WTC11 (cell line): Measurements from ENCODE around the gene MACF1. TPM values are rescaled to one million over a fixed set of nuclear protein-coding genes. Genes with fewer than 3 reads are reported as not detected.
A peak's percentile ranks its signal among the peaks of the same experiment; 100 is the strongest.

Experiments
- ATAC-seq: fragments of 200-7000 bp; cut with Tn5 transposase; 2 replicates; pipeline ENCODE4 v1.10.0; 2021; ENCODE audit warnings: mild to moderate bottlenecking, moderate library complexity
- CTCF ChIA-PET: fragments of 300-600 bp; sonication (Branson Sonifier 250); formaldehyde crosslinking; loops from one replicate; lab custom pipeline; 2021; ENCODE audit warnings: antibody characterized with exemption; lab: Charles Lee
- POLR2A ChIA-PET: fragments of 350-600 bp; sonication (Branson Sonifier 250); formaldehyde crosslinking; loops from one replicate; lab custom pipeline; 2021; ENCODE audit warnings: antibody characterized with exemption; lab: Charles Lee
- DNase-seq: peaks from one replicate; pipeline ENCODE4 v3.0.0; 2021; ENCODE audit warnings: low spot score
- H3K27ac Mint-ChIP-seq: 2 replicates; pipeline ENCODE4 v1.8.0; 2021; ENCODE audit warnings: mixed read lengths
- H3K27me3 Mint-ChIP-seq: 2 replicates; pipeline ENCODE4 v1.8.0; 2021; ENCODE audit warnings: low read depth, mild to moderate bottlenecking, moderate library complexity, mixed read lengths
- H3K36me3 Mint-ChIP-seq: 2 replicates; pipeline ENCODE4 v1.8.0; 2021; ENCODE audit warnings: mixed read lengths
- H3K4me1 Mint-ChIP-seq: 2 replicates; pipeline ENCODE4 v1.8.0; 2022; ENCODE audit warnings: mixed read lengths
- H3K4me3 Mint-ChIP-seq: 2 replicates; pipeline ENCODE4 v1.8.0; 2021; ENCODE audit warnings: mild to moderate bottlenecking, moderate library complexity, mixed read lengths
- H3K9me3 Mint-ChIP-seq: 2 replicates; pipeline ENCODE4 v1.8.0; 2021; ENCODE audit warnings: mixed read lengths
- ATF3 ChIP-seq: sonication (generic); formaldehyde crosslinking; conservative IDR thresholded peaks from 2 replicates; pipeline ENCODE4 v1.8.1; 2022; ENCODE audit warnings: mild to moderate bottlenecking, missing genetic modification reagents
- CBFB ChIP-seq: sonication (generic); formaldehyde crosslinking; IDR thresholded peaks from 2 replicates; pipeline ENCODE4 v1.8.1; 2022; ENCODE audit warnings: mild to moderate bottlenecking, low read depth, missing genetic modification reagents
- E2F1 ChIP-seq: sonication (generic); formaldehyde crosslinking; IDR thresholded peaks from 2 replicates; pipeline ENCODE4 v1.8.0; 2022; ENCODE audit warnings: mild to moderate bottlenecking, missing genetic modification reagents
- EMX1 ChIP-seq: fragments of 250-450 bp; sonication (Bioruptor Pico); IDR thresholded peaks from 2 replicates; pipeline ENCODE4 v1.8.0; 2021; ENCODE audit warnings: mild to moderate bottlenecking
- ERG ChIP-seq: fragments of 250-450 bp; sonication (Bioruptor Pico); IDR thresholded peaks from 2 replicates; pipeline ENCODE4 v1.8.0; 2021; ENCODE audit warnings: mild to moderate bottlenecking
- ESRRA ChIP-seq: sonication (generic); formaldehyde crosslinking; IDR thresholded peaks from 2 replicates; pipeline ENCODE4 v1.8.1; 2022; ENCODE audit warnings: mild to moderate bottlenecking, missing genetic modification reagents, borderline replicate concordance
- FOXJ3 ChIP-seq: sonication (generic); formaldehyde crosslinking; IDR thresholded peaks from 2 replicates; pipeline ENCODE4 v1.9.0; 2021; ENCODE audit warnings: missing genetic modification reagents, mild to moderate bottlenecking, borderline replicate concordance
- FOXK1 ChIP-seq: sonication (generic); formaldehyde crosslinking; IDR thresholded peaks from 2 replicates; pipeline ENCODE4 v1.8.0; 2022; ENCODE audit warnings: mild to moderate bottlenecking, moderate library complexity, missing genetic modification reagents
- HMGA2 ChIP-seq: fragments of 250-450 bp; sonication (Bioruptor Pico); IDR thresholded peaks from 2 replicates; pipeline ENCODE4 v1.4.0; 2021; ENCODE audit warnings: mild to moderate bottlenecking, moderate library complexity
- JAZF1 ChIP-seq: fragments of 250-450 bp; sonication (Bioruptor Pico); IDR thresholded peaks from 2 replicates; pipeline ENCODE4 v1.9.0; 2021; ENCODE audit warnings: moderate library complexity, mild to moderate bottlenecking, inconsistent platforms
- NR1H2 ChIP-seq: sonication (generic); formaldehyde crosslinking; IDR thresholded peaks from 2 replicates; pipeline ENCODE4 v1.9.0; 2021; ENCODE audit warnings: mild to moderate bottlenecking, moderate library complexity, missing genetic modification reagents
- SOX15 ChIP-seq: fragments of 250-450 bp; sonication (Bioruptor Pico); IDR thresholded peaks from 2 replicates; pipeline ENCODE4 v1.9.0; 2021; ENCODE audit warnings: mild to moderate bottlenecking
- STAT6 ChIP-seq: sonication (generic); formaldehyde crosslinking; conservative IDR thresholded peaks from 2 replicates; pipeline ENCODE4 v1.8.1; 2023; ENCODE audit warnings: mild to moderate bottlenecking, low read depth, missing genetic modification reagents, moderate library complexity
- TEAD1 ChIP-seq: sonication (generic); formaldehyde crosslinking; IDR thresholded peaks from 2 replicates; pipeline ENCODE4 v1.8.0; 2022; ENCODE audit warnings: mild to moderate bottlenecking, missing genetic modification reagents
- ZBTB43 ChIP-seq: sonication (generic); formaldehyde crosslinking; IDR thresholded peaks from 2 replicates; pipeline ENCODE4 v1.8.1; 2023; ENCODE audit warnings: mild to moderate bottlenecking, missing genetic modification reagents
- total RNA-seq: library from RNA; stranded (reverse); gene quantifications from 3 replicates; pipeline ENCODE4 v1.2.3, GENCODE V29; 2021
- TF ChIP-seq, protein P1 (sequence below): fragments of 250-450 bp; sonication (Bioruptor Pico); IDR thresholded peaks from 2 replicates; pipeline ENCODE4 v1.9.0; 2021; ENCODE audit warnings: mild to moderate bottlenecking
- TF ChIP-seq, protein P2 (sequence below): sonication (generic); formaldehyde crosslinking; IDR thresholded peaks from 2 replicates; pipeline ENCODE4 v1.8.1; 2022; ENCODE audit warnings: mild to moderate bottlenecking, missing genetic modification reagents, moderate library complexity, borderline replicate concordance
- TF ChIP-seq, protein P3 (sequence below): sonication (generic); formaldehyde crosslinking; IDR thresholded peaks from 2 replicates; pipeline ENCODE4 v1.8.1; 2023; ENCODE audit warnings: mild to moderate bottlenecking, missing genetic modification reagents, moderate library complexity

The MACF1 gene
- total RNA-seq, 1 experiment from 2014 or later, result 327 TPM

DNA sequence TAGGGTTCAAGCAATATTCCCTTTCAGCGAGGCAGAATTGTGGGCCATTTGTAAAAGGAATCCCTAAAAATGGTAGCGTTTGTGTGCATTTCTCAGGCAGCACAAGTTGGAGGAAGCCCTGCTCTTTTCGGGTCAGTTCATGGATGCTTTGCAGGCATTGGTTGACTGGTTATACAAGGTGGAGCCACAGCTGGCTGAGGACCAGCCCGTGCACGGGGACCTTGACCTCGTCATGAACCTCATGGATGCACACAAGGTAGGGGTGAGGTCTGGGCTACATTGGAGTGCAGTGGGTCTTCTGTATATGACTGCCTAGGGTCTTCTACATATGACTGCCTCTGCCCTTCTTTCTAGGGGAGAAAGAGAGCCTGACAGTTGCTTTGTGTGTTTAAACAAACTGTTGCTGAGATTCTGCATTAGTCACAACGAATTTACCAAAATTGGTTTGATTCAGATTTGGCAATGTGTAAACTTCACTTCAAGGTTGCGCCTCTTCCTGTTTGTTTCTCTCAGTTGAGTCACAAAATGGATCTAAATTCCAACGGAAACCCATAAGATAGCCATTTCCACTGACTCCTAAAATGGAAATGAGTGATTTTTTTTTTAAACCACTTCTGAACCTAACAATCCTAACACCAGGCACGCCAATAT is 246.6 kb downstream of the MACF1 start:
- ATAC-seq, result no peak
- H3K27ac Mint-ChIP-seq, result peak overlapping the region; percentile 13; the same call in 1 of the 2 replicates

DNA sequence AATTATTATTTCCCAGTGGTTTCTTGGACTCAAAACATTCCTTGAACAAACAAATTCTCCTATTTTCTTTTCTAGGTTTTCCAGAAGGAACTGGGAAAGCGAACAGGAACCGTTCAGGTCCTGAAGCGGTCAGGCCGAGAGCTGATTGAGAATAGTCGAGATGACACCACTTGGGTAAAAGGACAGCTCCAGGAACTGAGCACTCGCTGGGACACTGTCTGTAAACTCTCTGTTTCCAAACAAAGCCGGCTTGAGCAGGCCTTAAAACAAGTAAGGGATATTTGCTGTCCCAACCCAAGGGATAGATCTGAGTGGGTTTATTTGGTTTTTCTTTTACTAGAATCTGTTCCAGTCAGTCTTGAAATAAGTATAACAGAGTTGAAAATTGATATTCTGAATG is 247.6 kb downstream of the MACF1 start:
- no peaks in the 10 kb centered on the region for H3K27me3 Mint-ChIP-seq
- TF ChIP-seq, protein P1, sequence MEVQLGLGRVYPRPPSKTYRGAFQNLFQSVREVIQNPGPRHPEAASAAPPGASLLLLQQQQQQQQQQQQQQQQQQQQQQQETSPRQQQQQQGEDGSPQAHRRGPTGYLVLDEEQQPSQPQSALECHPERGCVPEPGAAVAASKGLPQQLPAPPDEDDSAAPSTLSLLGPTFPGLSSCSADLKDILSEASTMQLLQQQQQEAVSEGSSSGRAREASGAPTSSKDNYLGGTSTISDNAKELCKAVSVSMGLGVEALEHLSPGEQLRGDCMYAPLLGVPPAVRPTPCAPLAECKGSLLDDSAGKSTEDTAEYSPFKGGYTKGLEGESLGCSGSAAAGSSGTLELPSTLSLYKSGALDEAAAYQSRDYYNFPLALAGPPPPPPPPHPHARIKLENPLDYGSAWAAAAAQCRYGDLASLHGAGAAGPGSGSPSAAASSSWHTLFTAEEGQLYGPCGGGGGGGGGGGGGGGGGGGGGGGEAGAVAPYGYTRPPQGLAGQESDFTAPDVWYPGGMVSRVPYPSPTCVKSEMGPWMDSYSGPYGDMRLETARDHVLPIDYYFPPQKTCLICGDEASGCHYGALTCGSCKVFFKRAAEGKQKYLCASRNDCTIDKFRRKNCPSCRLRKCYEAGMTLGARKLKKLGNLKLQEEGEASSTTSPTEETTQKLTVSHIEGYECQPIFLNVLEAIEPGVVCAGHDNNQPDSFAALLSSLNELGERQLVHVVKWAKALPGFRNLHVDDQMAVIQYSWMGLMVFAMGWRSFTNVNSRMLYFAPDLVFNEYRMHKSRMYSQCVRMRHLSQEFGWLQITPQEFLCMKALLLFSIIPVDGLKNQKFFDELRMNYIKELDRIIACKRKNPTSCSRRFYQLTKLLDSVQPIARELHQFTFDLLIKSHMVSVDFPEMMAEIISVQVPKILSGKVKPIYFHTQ (CRISPR knock-in tag), result no peak
- TF ChIP-seq TEAD1 (CRISPR knock-in tag) (no peak), FOXJ3 (CRISPR knock-in tag) (no peak), EMX1 (CRISPR knock-in tag) (no peak), SOX15 (CRISPR knock-in tag) (no peak), JAZF1 (no peak), STAT6 (CRISPR knock-in tag) (no peak), ATF3 (CRISPR knock-in tag) (no peak)
- TF ChIP-seq, protein P2, sequence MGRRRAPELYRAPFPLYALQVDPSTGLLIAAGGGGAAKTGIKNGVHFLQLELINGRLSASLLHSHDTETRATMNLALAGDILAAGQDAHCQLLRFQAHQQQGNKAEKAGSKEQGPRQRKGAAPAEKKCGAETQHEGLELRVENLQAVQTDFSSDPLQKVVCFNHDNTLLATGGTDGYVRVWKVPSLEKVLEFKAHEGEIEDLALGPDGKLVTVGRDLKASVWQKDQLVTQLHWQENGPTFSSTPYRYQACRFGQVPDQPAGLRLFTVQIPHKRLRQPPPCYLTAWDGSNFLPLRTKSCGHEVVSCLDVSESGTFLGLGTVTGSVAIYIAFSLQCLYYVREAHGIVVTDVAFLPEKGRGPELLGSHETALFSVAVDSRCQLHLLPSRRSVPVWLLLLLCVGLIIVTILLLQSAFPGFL, result no peak
- TF ChIP-seq, protein P3, sequence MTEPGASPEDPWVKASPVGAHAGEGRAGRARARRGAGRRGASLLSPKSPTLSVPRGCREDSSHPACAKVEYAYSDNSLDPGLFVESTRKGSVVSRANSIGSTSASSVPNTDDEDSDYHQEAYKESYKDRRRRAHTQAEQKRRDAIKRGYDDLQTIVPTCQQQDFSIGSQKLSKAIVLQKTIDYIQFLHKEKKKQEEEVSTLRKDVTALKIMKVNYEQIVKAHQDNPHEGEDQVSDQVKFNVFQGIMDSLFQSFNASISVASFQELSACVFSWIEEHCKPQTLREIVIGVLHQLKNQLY, result no peak
- CTCF ChIA-PET, result no interaction called here
- no peak overlapping the region for H3K4me3 Mint-ChIP-seq
- H3K27ac Mint-ChIP-seq, result no peak overlapping the region
- ATAC-seq (no peak), DNase-seq (no peak)
- H3K4me1 Mint-ChIP-seq, result no peaks in the 10 kb centered on the region
- no peaks in the 10 kb centered on the region for H3K9me3 Mint-ChIP-seq
- H3K36me3 Mint-ChIP-seq, result peaks cover 89% of the 10 kb centered on the region
- POLR2A ChIA-PET, result no interaction called here

More for the DNA sequence above, 246.6 kb downstream of the MACF1 start:
- H3K27me3 Mint-ChIP-seq, result no peaks in the 10 kb centered on the region
- H3K9me3 Mint-ChIP-seq, result no peaks in the 10 kb centered on the region
- CTCF ChIA-PET, result no interaction called here
- DNase-seq, result no peak
- H3K4me3 Mint-ChIP-seq, result no peak overlapping the region
- TF ChIP-seq CBFB, result no peak
- peaks cover 88% of the 10 kb centered on the region for H3K36me3 Mint-ChIP-seq
- POLR2A ChIA-PET, result no interaction called here
- H3K4me1 Mint-ChIP-seq, result no peaks in the 10 kb centered on the region

GRCh38 chr1:39452540-39452939 is 248.0 kb downstream of the MACF1 start:
- no peaks in the 10 kb centered on the region for H3K4me1 Mint-ChIP-seq
- DNase-seq (no peak), ATAC-seq (no peak)
- ChIA-PET POLR2A (no interaction called here), CTCF (no interaction called here)
- H3K27me3 Mint-ChIP-seq, result no peaks in the 10 kb centered on the region
- no peak overlapping the region for H3K27ac Mint-ChIP-seq
- peaks cover 89% of the 10 kb centered on the region for H3K36me3 Mint-ChIP-seq
- no peaks in the 10 kb centered on the region for H3K9me3 Mint-ChIP-seq
- no peak overlapping the region for H3K4me3 Mint-ChIP-seq
- TF ChIP-seq FOXJ3 (CRISPR knock-in tag) (no peak), NR1H2 (CRISPR knock-in tag) (no peak), ERG (CRISPR knock-in tag) (no peak), HMGA2 (CRISPR knock-in tag) (no peak), ZBTB43 (CRISPR knock-in tag) (no peak), E2F1 (CRISPR knock-in tag) (no peak), ESRRA (CRISPR knock-in tag) (no peak), FOXK1 (no peak)
